PFSK-1 (cell line): Measurements from ENCODE around the gene TECRL.

Experiments
- SIN3A ChIP-seq: IDR thresholded peaks from 2 replicates; pipeline ENCODE4 v1.6.1; 2012; ENCODE audit warnings: mild to moderate bottlenecking, low read length, moderate library complexity, borderline replicate concordance; ENCODE audit not compliant: insufficient read depth
- TAF1 ChIP-seq: IDR thresholded peaks from 2 replicates; pipeline ENCODE4 v1.6.1; 2012; ENCODE audit warnings: low read length, control low read depth, borderline replicate concordance; ENCODE audit not compliant: insufficient read depth

- no peak for TF ChIP-seq TAF1
- TF ChIP-seq SIN3A, result no peak
Observed at GRCh38 chr4:64306255-64306565, 103.0 kb downstream of the TECRL start.
